HepG2 (cell line): ENCODE measurements around the gene CRLF1. TPM values are rescaled to one million over a fixed set of nuclear protein-coding genes. Genes with fewer than 3 reads are reported as not detected.

Source experiments
- ARID2 ChIP-seq: sonication (generic); formaldehyde crosslinking; IDR thresholded peaks from 2 replicates; pipeline ENCODE4 v1.8.1; 2022; ENCODE audit warnings: mild to moderate bottlenecking, missing genetic modification reagents, borderline replicate concordance
- DR1 ChIP-seq: sonication (generic); formaldehyde crosslinking; IDR thresholded peaks from 2 replicates; pipeline ENCODE4 v1.8.0; 2021; ENCODE audit warnings: mild to moderate bottlenecking, missing genetic modification reagents, inconsistent platforms
- HNF1A ChIP-seq, 2 experiments: sonication (generic) in 1 of 2; formaldehyde crosslinking in 1 of 2; IDR thresholded peaks; 2 replicates each; pipeline versions ENCODE4 v1.4.0 to v1.6.1; 2016 to 2020; ENCODE audit warnings: borderline replicate concordance in 1 of 2, low read depth in 1 of 2, mild to moderate bottlenecking in 1 of 2, missing genetic modification reagents in 1 of 2
- MIER2 ChIP-seq: IDR thresholded peaks from 2 replicates; pipeline ENCODE4 v1.6.1; 2016; ENCODE audit warnings: missing biosample characterization, missing genetic modification reagents
- PCBP1 ChIP-seq: fragments of 200-400 bp; formaldehyde crosslinking; IDR thresholded peaks from 2 replicates; pipeline ENCODE4 v1.6.1; 2017; ENCODE audit warnings: mild to moderate bottlenecking, low read depth, low read length, borderline replicate concordance
- PHF8 ChIP-seq: sonication (generic); formaldehyde crosslinking; IDR thresholded peaks from 2 replicates; pipeline ENCODE4 v1.5.0; 2020; ENCODE audit warnings: missing genetic modification reagents
- PITX1 ChIP-seq: sonication (generic); formaldehyde crosslinking; IDR thresholded peaks from 2 replicates; pipeline ENCODE4 v1.5.1; 2020; ENCODE audit warnings: mild to moderate bottlenecking, missing genetic modification reagents
- SSRP1 ChIP-seq: IDR thresholded peaks from 2 replicates; pipeline ENCODE4 v1.6.1; 2016; ENCODE audit warnings: control low read depth
- TAF1 ChIP-seq: sonication (generic); formaldehyde crosslinking; IDR thresholded peaks from 2 replicates; pipeline ENCODE4 v1.4.0; 2020; ENCODE audit warnings: missing genetic modification reagents
- TBL1XR1 ChIP-seq: fragments of 150-350 bp; IDR thresholded peaks from 2 replicates; pipeline ENCODE4 v1.6.1; 2014; ENCODE audit warnings: borderline replicate concordance, low read length; ENCODE audit not compliant: partially characterized antibody
- TCF7L2 ChIP-seq: IDR thresholded peaks from 2 replicates; pipeline ENCODE4 v1.6.1; 2011; ENCODE audit warnings: mild to moderate bottlenecking, low read depth, low read length, moderate library complexity
- TRAFD1 ChIP-seq: sonication (generic); formaldehyde crosslinking; IDR thresholded peaks from 2 replicates; pipeline ENCODE4 v1.5.1; 2020; ENCODE audit warnings: missing genetic modification reagents, mild to moderate bottlenecking, borderline replicate concordance
- ZNF280D ChIP-seq: sonication (generic); formaldehyde crosslinking; IDR thresholded peaks from 2 replicates; pipeline ENCODE4 v1.5.1; 2020; ENCODE audit warnings: mild to moderate bottlenecking, missing genetic modification reagents
- ZNF605 ChIP-seq: sonication (generic); formaldehyde crosslinking; IDR thresholded peaks from 2 replicates; pipeline ENCODE4 v1.8.0; 2022; ENCODE audit warnings: mild to moderate bottlenecking, missing genetic modification reagents
- ZNF7 ChIP-seq: IDR thresholded peaks from 2 replicates; pipeline ENCODE4 v1.6.1; 2016; ENCODE audit warnings: missing biosample characterization, missing genetic modification reagents
- ZZZ3 ChIP-seq: sonication (generic); formaldehyde crosslinking; IDR thresholded peaks from 2 replicates; pipeline ENCODE4 v1.4.0; 2020; ENCODE audit warnings: missing genetic modification reagents, mild to moderate bottlenecking, borderline replicate concordance
- polyA plus RNA-seq, 8 experiments: library from polyadenylated mRNA; depleted of rRNA in 3 of 8; stranded (reverse) in 7 of 8; unstranded in 1 of 8; fragments of >200 nt; fragmentation: Illumina TruSeq in 4 of 8; extraction: Trizol in 4 of 8; gene quantifications; 2 replicates each; pipeline versions ENCODE4 v1.2.1 to v1.2.3, GENCODE V29; 2011 to 2016; ENCODE audit warnings: low read depth in 4 of 8, missing spikeins in 1 of 8, mixed read lengths in 1 of 8; ENCODE audit not compliant: insufficient read depth in 1 of 8
- total RNA-seq, 5 experiments: library from RNA; depleted of rRNA; stranded (reverse); fragments of >200 nt; fragmentation: Illumina TruSeq; extraction: Trizol; gene quantifications; 2 replicates each; pipeline ENCODE4 v1.2.3, GENCODE V29; 2016; ENCODE audit warnings: low read depth in 1 of 5

The CRLF1 gene
- total and polyA plus RNA-seq, 2 of the 13 experiments (the other 11 are each of a cell fraction or from before 2014, with no cell fraction given), result 217 to 296 TPM

GRCh38 chr19:18571564-18572344 lies 34.8 kb downstream of the CRLF1 start, which contains the start of gene UBA52 (continued):
- TF ChIP-seq HNF1A (IDR thresholded peaks at IDR 0.05; ENCODE audit: low read depth), result no peak
- peak; percentile 85; the same call in 1 of the 2 replicates for TF ChIP-seq HNF1A (CRISPR knock-in tag; IDR thresholded peaks at IDR 0.05; ENCODE audit: borderline replicate concordance)
- no peak for TF ChIP-seq PCBP1
- TF ChIP-seq DR1 (CRISPR knock-in tag), result no peak; the same call in 1 of the 2 replicates
- no peak for TF ChIP-seq TCF7L2
- TF ChIP-seq ZNF280D, result 0 out of 2 replicates have a peak, but pooled peaks have one; percentile 14
- TF ChIP-seq ZNF605 (CRISPR knock-in tag), result peak; percentile 81; the same call in 1 of the 2 replicates
- no peak; the same call in 1 of the 2 replicates for TF ChIP-seq PITX1
- TF ChIP-seq SSRP1 (CRISPR knock-in tag), result 0 out of 2 replicates have a peak, but pooled peaks have one; percentile 40
- peak; percentile 90 for TF ChIP-seq ZZZ3 (CRISPR knock-in tag)
- no peak for TF ChIP-seq ZNF7 (CRISPR knock-in tag)
- peak; percentile 59; the same call in 1 of the 2 replicates for TF ChIP-seq MIER2 (CRISPR knock-in tag)
- TF ChIP-seq ARID2 (CRISPR knock-in tag), result no peak
- peak; percentile 90 for TF ChIP-seq PHF8 (CRISPR knock-in tag)
- peak; percentile 91 for TF ChIP-seq TAF1 (CRISPR knock-in tag)
- no peak for TF ChIP-seq TBL1XR1
- no peak for TF ChIP-seq TRAFD1 (CRISPR knock-in tag)
